NCI-H187 treated with DMSO at 0.1 percent for 48 hours (cell line): ENCODE data around the gene PAPSS1.

ENCODE experiments used
- DNase-seq: peaks from one replicate; lab custom pipeline; 2025; lab: John Stamatoyannopoulos, UW

Gene PAPSS1

GRCh38 chr4:107625391-107625902, 94.6 kb downstream of the PAPSS1 start:
- no peak for DNase-seq

DNA sequence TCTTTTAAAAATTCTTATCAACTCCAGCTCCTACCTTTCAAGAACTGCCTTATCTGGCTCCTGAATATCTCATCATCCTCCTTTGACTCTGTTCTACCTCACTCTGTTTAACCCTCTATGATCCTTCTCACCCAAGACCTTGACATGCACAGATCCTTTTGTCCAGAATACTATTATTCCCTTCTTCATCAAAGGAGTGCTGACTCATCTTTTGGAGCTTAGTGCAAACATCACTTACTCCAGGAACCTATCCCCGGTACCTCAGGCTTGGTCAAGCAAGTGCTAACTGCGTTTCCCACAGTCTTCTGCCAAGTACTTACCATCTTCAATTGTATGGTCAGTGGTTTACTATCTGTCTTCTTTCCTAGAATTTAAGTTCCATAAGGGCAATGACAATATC, 96.0 kb downstream of the PAPSS1 start:
- no peak for DNase-seq

- DNase-seq = no peak
Observed at GRCh38 chr4:107622006-107622405, 98.0 kb downstream of the PAPSS1 start.

DNA sequence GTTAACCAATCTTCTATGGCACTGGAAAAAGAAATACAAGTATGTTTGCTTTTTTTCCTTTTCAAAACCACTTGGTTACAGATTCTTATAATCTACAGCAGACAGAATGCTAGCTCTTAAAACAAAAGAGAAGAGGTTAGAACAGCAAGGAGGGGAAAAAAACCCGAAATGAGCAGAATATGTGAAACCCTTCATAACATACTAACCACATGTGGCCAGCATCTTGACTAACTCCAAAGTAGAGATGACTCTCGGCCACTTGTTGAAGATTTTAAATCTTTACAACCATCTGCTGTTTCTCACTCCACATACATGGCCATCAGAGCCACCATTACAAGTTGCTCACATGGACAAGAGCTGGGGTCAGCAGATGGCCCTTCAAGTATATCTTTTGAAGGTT, 100.3 kb downstream of the PAPSS1 start:
- no peak for DNase-seq

- no peak for DNase-seq
Observed at GRCh38 chr4:107619066-107619465, 101.0 kb downstream of the PAPSS1 start.

- no peak for DNase-seq
Observed at GRCh38 chr4:107618656-107619055, 101.4 kb downstream of the PAPSS1 start.

GRCh38 chr4:107616838-107617389, 103.1 kb downstream of the PAPSS1 start:
- no peak for DNase-seq

DNA sequence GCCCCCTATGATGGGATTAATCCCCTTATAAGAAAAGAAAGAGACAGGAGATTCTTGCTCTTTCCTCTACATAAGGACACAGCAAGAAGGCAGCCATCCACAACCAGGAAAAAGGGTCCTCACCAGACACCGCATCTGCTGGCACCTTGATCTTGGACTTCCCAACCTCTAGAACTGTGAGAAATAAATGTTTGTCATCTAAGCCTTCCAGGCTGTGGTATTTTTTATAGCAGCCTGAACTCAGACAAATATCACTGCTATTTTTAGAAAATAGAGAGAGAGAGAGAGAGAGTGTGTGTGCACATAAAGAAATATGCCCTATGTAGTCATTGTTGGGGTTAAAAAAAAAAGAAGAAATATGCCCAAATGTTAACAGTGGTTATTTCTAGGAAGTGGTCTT, 104.2 kb downstream of the PAPSS1 start:
- no peak for DNase-seq

- no peak for DNase-seq
Observed at GRCh38 chr4:107603430-107603829, 116.6 kb downstream of the PAPSS1 start.

DNA sequence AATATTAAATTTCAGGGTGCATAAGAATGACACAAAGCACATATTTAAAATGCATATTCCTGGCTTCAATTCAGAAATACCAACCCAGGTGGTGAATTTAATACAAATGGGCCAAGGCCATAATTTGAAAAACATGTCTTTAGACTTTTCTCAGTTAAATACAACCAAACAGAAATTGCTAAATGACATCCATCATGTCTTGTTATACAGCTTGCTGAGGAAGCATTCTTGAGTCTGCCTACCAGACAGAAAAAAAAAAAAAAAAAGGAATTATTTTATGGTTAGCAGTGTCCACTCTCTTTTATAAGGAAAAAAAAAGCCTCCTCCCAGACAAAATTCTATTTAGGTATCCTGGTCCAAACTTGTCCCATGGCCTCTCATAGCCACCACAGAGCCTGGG, 119.1 kb downstream of the PAPSS1 start:
- DNase-seq = no peak

- no peak for DNase-seq
Observed at GRCh38 chr4:107600436-107600835, 119.6 kb downstream of the PAPSS1 start.

GRCh38 chr4:107599841-107600240, 120.2 kb downstream of the PAPSS1 start:
- no peak for DNase-seq

DNA sequence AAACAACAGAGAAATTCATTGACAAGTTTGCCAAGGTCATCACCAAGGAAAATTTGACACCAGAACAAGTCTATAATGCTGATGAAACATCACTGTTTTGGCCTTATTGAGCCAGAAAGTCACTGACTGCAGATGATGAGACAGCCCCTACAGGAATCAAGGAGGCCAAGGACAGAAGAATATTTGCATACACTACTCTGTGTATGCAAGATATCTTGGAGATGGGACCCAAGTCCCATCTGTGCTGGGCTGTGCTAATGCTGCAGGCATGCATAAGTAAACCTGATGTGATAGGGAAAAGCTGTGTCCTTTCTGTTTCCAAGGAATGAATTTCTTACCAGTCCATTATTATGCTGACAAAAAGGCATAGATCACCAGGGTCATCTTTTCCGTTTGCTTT, 126.8 kb downstream of the PAPSS1 start:
- DNase-seq = no peak

DNA sequence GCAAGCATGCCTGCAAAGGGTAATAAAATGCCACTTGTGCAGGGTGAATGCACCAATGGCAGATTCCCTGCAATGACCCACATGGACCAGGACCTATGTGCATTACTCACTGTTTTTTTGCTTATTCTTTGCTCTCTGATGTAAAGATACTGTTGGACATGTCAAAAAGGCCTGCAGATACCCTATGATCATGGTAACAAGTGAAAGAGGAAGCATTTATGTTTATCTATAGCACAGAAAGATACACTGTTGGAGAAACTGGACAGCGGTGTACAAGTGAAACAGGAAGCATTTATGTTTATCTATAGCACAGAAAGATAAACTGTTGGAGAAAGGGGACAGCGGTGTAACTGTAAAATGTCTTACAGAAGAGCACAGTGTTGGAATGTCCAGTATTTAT, 127.5 kb downstream of the PAPSS1 start:
- DNase-seq = no peak

GRCh38 chr4:107589269-107589668, 130.8 kb downstream of the PAPSS1 start:
- DNase-seq = no peak

GRCh38 chr4:107586371-107586770, 133.7 kb downstream of the PAPSS1 start:
- no peak for DNase-seq

GRCh38 chr4:107579099-107579498, 140.9 kb downstream of the PAPSS1 start:
- DNase-seq = no peak

DNA sequence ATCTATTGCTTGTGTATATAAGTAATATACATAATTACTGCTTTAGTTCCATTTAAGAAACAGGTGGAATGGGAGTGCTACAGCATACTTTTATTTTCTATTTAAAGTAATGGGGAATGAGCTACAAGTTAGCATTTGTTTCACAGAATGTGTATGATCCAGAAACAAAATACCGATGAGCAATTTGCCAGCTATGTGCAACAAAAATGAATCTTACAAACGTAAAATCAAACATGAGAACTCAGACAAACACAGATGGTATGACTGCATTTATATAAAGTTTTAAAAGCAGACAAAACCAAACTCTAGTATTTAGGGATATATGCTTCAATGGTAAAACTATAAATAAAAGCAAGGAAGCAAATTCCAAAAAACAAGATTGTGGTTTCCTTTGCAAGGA, 141.7 kb downstream of the PAPSS1 start:
- DNase-seq = no peak

- DNase-seq = no peak
Observed at GRCh38 chr4:107577743-107578142, 142.3 kb downstream of the PAPSS1 start.

DNA sequence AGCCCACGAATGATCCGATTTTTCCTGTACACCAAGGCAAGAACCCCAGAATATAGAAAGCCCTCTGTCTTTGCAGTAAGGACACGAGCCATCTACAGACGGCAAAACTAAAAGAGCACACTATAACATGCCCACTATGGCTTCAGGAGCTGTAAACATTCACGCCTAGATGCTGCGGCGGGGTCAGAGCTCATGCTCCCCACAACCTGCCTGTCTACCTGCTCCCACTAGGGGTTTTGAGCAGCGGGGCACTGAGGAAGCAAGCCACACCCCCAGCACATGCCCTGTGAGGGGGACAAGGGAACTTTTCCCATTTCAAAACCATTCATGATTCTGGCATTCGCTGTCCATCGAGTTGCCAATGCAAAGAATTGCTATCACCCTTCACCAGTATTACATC, 144.8 kb downstream of the PAPSS1 start:
- no peak for DNase-seq

DNA sequence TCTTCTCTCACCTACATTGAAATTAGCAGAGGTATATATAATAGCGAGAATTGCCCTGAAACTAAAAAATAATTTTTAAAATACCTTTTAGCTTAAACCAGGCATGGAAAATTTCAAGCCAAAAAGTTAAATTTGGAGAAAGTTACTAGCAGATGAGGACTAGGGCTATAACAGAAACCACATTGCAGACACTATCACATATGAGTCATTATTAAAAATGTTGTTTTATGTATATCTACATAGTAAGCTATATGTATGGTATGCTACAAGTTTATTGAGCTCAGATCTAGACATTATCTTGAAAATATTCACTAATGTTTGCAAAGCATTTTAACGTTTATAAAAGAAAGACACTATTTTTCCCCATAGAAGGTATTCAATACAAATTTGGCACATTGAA, 147.8 kb downstream of the PAPSS1 start:
- no peak for DNase-seq

GRCh38 chr4:107570952-107571351, 149.1 kb downstream of the PAPSS1 start:
- no peak for DNase-seq

GRCh38 chr4:107564326-107564725, 155.7 kb downstream of the PAPSS1 start:
- DNase-seq = no peak
